Occipital lobe (tissue), 2 donors: ENCODE data around the gene TMCC2. TPM values are rescaled to one million over a fixed set of nuclear protein-coding genes. Genes with fewer than 3 reads are reported as not detected.
"Not testable (repeated sequence)": the region's sequence is repeated elsewhere in the genome, so short reads cannot be mapped to it uniquely, and the experiment has no call there.

Source experiments
- DNase-seq: peaks from one replicate; lab custom pipeline; 2025; lab: John Stamatoyannopoulos, UW
- total RNA-seq: library from RNA; depleted of rRNA; stranded (reverse); fragments of >200 nt; gene quantifications from one replicate; pipeline ENCODE4 v1.2.3, GENCODE V29; 2014

Gene TMCC2
- total RNA-seq, 1 donor from 2014 or later = 45.9 TPM

GRCh38 chr1:205211839-205212536 is 15.8 kb upstream of the TMCC2 start:
- no peak for DNase-seq

- no peak for DNase-seq
Observed at GRCh38 chr1:205214756-205215155, 13.0 kb upstream of the TMCC2 start.

GRCh38 chr1:205216588-205216987 is 11.2 kb upstream of the TMCC2 start:
- DNase-seq = no peak

GRCh38 chr1:205217418-205217817 is 10.3 kb upstream of the TMCC2 start:
- DNase-seq = no peak

GRCh38 chr1:205220421-205220820 is 7.3 kb upstream of the TMCC2 start:
- no peak for DNase-seq

GRCh38 chr1:205224736-205225135 is 3.0 kb upstream of the TMCC2 start:
- DNase-seq = no peak

- no peak for DNase-seq
Observed at GRCh38 chr1:205225901-205226765, 1.6 kb upstream of the TMCC2 start.

- no peak for DNase-seq
Observed at GRCh38 chr1:205226868-205227583, 720 bp upstream of the TMCC2 start.

- no peak for DNase-seq
Observed at GRCh38 chr1:205228093-205228521, 361 bp downstream of the TMCC2 start.

- DNase-seq = peak; percentile 73
Observed at GRCh38 chr1:205229399-205229871, 1.7 kb downstream of the TMCC2 start.

GRCh38 chr1:205229916-205230700 is 2.4 kb downstream of the TMCC2 start:
- DNase-seq = no peak

- DNase-seq = no peak
Observed at GRCh38 chr1:205230982-205231381, 3.2 kb downstream of the TMCC2 start.

GRCh38 chr1:205232127-205232820 is 4.5 kb downstream of the TMCC2 start:
- DNase-seq = no peak

GRCh38 chr1:205232945-205233397 is 5.2 kb downstream of the TMCC2 start:
- no peak for DNase-seq

- not testable (repeated sequence) for DNase-seq
Observed at GRCh38 chr1:205233986-205234385, 6.2 kb downstream of the TMCC2 start.

GRCh38 chr1:205235951-205236350 is 8.2 kb downstream of the TMCC2 start:
- DNase-seq = no peak

- DNase-seq = no peak
Observed at GRCh38 chr1:205236526-205236925, 8.8 kb downstream of the TMCC2 start.

GRCh38 chr1:205236951-205237475 is 9.3 kb downstream of the TMCC2 start:
- DNase-seq = no peak

- no peak for DNase-seq
Observed at GRCh38 chr1:205237526-205238484, 10.1 kb downstream of the TMCC2 start.
